ENCODE data around the gene CALCOCO2. TPM values are rescaled to one million over a fixed set of nuclear protein-coding genes. Genes with fewer than 3 reads are reported as not detected.
"Not testable (repeated sequence)": the region's sequence is repeated elsewhere in the genome, so short reads cannot be mapped to it uniquely, and the experiment has no call there.

The CALCOCO2 gene
- polyA plus RNA-seq, 1 donor: 44.5 TPM

DNA sequence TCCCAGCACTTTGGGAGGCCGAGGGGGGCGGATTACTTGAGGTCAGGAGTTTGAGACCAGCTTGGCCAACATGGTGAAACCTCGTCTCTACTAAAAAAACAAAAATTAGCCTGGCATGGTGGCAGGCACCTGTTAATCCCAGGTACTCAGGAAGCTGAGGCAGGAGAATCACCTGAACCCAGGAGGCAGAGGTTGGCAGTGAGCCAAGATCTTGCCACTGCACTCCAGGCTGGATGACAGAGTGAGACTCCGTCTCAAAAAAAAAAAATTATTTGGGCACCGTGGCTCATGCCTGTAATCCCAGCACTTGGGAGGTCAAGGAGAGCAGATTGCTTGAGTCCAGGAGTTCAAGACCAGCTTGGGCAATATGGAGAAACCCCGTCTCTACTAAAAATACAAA lies 9.9 kb upstream of the CALCOCO2 start:
- DNase-seq (ENCODE audit: low read depth): not testable (repeated sequence)

DNA sequence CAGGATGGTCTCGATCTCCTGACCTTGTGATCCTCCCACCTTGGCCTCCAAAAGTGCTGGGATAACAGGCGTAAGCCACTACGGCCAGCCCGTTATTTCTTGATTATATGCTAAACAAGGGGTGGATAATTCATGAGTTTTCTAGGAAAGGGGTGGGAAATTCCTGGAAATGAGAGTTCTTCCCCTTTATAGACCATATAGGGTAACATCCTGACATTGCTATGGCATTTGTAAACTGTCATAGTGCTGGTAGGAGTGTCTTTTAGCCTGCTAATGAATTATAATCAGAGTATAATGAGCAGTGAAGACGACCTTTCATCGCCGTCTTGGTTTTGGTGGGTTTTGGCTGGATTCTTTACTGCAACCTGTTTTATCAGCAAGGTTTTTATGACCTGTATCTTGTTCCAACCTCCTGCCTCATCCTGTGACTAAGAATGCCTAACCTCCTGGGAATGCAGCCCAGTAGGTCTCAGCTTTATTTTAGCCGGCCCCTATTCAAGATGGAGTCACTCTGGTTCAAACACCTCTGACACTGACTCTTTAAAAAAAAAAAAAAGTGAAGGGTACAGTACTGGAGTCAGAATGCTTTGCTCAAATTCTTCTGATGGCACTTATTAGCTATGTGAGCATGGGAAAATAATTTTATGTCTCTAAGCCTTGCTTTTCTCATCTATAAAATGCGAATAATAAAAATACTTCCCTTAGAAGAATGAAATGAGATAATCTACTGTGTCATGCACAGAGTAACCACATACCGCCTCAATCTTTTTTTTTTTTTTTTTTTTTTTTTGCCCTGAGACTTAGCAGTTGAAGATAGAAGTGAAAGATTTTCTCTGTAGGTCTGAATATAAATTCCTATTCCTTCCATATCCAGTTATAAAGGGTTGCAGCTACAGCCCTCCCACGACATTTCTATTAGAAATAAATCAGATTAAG lies 5.1 kb upstream of the CALCOCO2 start:
- no peak for DNase-seq (ENCODE audit: low read depth)

DNA sequence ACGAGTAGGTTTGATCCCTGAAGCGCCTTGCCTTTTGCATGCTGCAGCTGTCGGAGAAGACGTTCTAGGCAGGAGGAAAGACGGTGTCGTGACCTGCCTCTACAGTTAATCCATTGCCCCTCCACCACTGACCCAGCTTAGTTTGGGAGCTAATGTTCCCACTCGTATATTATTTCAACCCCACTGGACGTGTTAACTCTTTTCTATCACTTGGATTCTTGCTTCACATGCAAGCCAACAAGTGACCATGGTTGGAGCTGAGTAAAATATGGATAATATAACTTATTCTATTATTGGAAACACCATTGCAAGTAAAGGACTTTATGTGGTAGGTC lies 681 bp downstream of the CALCOCO2 start:
- DNase-seq (ENCODE audit: low read depth): no peak

DNA sequence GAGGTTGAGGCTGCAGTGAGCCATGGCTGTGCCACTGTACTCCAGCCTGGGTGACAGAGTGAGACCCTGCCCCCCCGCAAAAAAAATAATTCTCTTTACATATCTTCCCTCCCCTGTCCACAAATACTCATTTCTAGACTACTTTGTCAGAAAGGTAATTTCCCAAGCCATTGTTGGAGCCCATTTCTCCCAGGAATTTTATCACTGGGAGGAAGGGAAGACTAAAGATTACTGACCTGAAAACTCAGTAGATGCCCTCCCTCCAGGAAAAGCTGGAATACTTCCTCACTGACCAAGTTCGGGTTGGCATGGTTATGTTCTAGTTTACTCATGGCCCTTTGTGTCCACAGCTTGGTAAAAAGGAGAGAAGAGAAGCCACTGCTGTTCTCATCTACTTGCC lies 4.1 kb downstream of the CALCOCO2 start:
- no peak for DNase-seq (ENCODE audit: low read depth)

DNA sequence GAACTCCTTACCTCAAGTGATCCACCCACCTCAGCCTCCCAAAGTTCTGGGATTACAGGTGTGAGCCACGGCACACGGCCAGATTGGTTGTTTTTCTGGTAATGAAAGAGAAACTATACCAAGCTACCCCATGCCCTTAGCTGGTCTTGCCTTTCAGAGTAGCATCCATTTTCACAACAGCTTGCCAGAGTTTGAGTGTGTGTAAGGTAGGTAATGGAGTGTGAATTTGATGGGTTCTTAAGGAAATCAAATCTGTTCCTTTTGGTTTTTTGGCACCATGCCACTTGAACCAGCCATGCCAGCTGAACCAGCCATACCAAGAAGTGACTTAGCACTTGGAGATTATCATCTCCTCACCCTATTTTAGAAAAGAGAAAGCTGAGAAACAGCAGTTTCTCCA lies 5.1 kb downstream of the CALCOCO2 start:
- no peak for DNase-seq (ENCODE audit: low read depth)

DNA sequence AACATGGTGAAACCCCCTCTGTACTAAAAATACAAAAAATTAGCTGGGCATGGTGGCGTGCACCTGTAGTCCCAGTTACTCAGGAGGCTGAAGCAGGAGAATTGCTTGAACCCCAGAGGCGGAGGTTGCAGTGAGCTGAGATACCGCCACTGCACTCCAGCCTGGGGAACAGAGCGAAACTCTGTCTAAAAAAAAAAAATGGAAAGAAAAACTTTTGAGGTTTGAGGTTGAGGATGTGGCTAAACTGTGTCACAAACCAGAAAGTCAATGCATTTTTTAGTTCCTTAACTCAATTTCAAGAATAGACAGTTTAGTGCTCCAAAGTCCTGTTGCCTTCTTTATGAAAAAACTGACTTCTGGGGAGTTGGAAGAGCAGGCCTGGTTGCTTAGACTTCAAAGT lies 6.6 kb downstream of the CALCOCO2 start:
- not testable (repeated sequence) for DNase-seq (ENCODE audit: low read depth)

DNA sequence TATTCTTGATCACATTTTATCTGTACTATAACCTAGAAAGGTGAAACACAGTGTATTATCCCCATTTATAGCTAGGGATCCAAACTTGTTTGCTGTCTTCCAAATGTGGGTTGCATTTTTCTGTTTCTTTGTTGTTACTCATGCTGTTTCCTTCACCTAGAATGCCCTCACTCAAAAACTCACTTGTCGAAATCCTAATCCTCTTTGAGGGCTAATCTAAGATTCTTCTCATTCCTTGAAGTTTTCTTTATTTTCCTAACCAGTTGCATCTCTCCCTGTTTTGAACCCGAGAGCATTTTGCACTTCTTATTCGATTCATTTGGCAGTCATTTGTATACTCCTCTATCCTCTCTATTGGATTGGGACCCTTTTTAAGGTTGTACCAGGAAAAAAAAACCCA lies 9.6 kb downstream of the CALCOCO2 start:
- DNase-seq (ENCODE audit: low read depth): no peak

DNA sequence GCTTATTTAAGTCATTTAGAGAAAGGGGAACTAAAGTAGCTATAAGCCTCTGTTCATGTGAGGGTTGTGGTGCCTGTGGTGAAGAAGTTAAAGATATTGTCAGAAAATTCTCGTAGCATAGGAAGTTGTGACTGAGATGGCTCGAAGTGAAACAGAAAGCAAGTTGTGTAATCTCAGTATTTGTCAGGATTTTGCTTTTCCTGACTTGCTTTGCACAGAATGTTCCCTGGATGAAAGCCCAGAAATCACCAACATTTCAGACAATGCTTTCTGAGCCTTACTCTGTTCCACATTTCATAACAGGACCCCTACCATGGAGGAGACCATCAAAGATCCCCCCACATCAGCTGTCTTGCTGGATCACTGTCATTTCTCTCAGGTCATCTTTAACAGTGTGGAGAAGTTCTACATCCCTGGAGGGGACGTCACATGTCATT lies 10.6 kb downstream of the CALCOCO2 start:
- DNase-seq (ENCODE audit: low read depth): peak; percentile 71

DNA sequence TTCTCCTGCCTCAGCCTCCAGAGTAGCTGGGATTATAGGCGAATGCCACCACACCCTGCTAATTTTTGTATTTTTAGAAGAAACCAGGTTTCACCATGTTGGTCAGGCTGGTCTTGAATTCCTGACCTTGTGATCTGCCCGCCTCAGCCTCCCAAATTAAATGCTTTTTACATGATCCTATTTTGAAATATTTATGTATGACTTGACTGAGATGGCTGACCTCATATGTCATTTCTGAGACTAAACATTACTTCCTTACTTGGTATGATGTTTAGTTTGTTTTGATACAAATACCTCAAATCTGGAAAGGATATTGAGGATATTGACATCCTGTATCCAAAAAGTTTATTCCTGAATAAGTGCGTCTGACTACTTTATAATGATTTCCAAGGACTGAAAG lies 11.9 kb downstream of the CALCOCO2 start:
- no peak for DNase-seq (ENCODE audit: low read depth)

DNA sequence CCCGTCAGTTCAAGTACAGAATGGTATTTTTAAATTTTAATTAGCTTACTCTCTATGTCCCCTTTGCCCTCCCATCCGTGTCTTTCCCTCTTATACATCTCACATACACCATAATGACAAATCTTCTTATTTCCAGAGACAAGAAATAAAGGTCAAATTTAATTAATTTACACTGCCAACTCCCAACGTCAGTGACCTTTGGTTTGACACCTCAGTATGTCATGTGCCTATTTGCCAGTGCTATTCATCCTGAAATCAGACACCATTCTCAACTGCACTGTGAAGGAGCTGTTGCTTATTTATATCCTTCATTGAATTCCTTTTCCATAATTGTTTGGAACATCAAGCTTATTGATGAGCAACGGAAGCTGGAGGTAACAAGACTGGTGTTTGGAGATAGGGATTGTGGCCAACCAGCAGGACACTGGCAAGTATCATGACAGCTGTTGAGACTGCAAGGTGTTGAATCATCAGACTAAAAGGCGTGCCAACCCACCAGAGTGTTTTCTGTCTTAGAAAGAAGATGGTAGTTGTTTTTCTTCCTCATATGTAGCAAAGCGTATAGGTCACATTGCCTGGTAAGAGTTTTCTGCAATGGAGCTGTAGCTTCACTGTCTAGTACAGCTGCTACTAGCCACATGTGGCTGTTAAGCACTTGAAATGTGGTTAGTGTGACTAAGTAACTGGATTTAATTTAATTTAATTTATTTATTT lies 12.5 kb downstream of the CALCOCO2 start:
- DNase-seq (ENCODE audit: low read depth): no peak

DNA sequence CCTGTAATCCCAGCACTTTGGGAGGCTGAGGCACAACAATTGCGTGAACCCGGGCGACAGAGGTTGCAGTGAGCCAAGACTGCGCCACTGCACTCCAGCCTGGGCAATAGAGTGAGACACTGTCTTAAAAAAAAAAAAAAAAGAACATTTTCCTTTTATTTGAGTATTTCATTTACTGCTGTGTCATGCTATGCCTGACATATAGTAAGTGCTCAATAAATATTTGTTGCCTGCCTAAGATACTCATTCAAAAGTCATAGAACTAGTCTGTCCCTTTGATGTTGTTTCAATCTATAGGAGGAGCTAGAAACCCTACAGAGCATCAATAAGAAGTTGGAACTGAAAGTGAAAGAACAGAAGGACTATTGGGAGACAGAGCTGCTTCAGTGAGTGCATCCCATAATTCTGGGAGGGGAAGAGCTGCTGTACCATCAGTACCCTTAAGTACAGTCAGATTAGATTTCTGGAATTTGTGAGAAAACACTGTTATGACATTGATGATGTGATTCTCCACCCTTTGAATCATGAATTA lies 20.0 kb downstream of the CALCOCO2 start:
- no peak for DNase-seq (ENCODE audit: low read depth)

DNA sequence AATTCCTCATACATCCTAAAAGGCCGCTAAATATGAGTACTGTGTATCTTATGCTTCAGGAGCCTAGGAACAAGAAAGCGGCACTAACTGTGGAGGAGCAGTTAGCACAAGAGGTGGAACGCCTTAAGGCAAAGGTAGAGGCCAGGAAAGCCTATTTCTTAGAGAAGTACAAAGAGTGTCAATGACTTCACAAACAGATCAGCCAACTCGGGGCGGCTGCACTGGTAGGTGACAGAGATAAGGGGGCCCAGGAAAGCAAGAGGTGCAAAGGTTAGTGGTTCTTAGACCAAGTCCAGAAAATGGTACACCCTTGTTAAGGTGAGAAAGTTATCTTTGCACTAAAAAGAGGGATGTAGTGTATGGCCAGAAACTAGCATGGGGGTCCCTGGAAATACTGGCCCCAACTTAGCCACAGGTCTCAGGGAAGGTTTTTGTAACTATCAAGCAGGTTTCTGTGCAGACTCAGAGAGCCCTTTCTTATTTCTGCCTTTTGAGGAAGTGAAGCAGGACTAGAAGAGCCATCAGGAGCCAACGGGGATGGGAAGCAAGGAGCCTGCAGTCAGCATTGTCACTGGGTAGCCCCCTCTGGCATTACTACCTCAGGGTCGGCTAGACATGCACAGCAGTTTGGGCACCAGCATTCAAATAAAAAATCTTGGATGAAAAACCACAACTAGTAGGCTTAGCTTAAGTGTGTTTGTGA lies 24.1 kb downstream of the CALCOCO2 start:
- no peak for DNase-seq (ENCODE audit: low read depth)

DNA sequence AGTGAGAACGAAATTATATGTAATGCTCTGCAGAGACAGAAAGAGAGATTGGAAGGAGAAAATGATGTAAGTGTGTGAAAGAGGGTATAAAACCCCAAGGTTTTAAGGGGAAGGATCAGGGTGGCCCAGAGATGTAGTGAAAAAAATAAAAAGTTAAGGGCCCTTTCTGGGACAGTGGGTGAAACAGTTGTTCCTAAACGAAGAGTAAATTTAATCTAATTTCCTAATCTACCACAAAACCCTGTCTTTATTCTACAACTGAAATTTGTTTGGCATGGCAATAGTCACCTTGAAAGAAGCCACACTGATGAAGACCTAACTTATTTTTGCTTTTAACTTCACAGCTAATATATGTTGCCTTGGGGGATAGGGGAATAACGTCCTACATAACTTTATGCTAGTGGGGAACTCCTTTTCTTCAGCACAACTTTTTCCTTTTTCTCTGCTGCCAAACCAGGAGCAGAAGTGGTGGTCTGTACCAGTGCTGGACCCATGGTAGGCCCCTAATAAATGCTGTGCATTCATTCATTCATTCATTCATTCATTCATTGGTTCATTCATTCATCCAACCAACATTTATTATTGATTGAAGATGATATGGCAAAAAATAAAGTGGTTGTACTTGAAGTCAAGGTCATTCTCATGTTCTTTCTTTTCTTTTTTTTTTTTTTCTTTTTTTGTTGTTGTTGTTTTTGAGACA lies 25.4 kb downstream of the CALCOCO2 start:
- DNase-seq (ENCODE audit: low read depth): no peak

DNA sequence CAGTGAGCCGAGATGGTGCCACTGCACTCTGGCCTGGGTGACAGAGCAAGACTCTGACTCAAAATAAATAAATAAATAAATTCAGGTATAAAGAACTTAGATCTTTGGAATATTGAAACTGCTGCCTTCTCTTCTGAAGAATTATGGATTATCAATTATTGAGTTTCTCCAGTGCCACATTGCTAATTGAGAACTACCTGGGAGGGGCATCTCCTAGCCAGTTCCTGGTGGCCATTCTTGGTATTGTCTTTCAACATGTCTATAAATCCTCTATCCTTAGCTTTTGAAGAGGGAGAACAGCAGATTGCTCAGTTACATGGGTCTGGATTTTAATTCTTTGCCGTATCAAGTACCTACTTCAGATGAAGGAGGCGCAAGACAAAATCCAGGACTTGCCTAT lies 29.2 kb downstream of the CALCOCO2 start:
- DNase-seq (ENCODE audit: low read depth): no peak

DNA sequence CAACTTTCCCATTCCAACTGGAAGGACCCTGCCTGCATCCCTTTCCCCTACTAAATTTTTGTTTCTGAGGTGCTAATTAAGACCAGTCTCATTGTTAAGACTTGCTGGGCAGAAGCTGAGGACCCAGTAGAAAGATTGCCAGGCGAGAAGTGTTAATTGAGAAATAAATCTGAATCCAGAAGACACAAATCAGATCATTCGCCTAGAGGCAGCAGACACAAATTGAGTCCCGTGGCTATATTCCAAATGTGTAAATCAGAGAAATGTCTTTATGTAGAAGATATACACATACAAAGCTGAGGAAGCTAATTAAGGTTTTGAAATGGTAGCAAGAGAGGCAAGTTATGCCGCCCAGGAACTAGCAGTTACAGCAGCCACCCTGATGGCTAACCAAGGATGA lies 29.6 kb downstream of the CALCOCO2 start:
- DNase-seq (ENCODE audit: low read depth): no peak

DNA sequence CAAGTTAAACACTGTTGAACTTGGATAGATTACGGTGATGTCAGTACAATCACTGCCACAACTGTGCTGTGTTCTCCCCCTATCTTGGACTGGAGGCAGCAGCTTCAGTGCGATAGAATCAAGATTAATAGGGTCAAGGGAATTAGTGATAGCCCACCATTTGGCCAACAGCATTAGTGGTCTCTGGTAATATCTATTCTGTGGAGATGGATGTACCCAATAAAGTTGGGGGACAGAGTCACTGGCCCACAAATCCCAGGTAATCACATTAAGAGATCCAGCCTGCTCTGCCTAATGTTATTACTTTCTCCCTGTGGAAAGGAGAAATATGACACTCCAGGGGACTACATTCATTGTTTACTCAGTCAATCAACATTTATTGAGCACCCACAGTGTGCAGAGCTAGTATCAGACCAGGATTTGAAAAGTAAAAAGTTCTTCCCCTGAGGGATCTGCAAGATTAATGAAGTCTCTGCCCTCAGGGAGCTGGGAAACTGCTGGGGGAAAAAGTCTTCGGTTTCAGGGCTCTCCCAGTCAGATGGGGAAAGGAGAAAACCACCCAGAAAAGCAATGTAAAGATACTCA lies 38.2 kb downstream of the CALCOCO2 start:
- no peak for DNase-seq (ENCODE audit: low read depth)

DNA sequence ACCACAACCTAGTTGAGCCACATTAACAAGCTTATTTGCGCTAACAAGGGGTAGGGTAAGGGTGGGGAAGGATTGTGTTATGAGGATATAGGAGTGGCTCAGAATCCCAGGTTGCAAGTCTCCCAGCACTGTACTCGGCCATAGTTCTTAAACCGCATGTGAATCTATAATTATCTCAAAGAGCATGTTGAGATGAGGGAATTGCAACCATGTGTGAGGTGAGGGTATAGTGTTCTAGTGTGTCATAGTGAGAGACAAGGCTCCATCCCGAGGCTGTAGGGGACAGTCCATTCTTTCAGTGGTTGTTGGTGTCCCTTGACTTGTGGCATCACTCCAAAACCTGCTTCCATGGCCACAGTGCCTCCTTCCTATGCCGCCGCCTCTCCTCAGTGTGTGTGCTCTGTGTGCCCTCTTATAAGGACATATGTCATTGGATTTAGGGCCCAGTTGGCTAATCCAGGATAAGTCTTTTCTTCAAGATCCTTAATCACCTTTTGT lies 39.0 kb downstream of the CALCOCO2 start:
- DNase-seq (ENCODE audit: low read depth): no peak

DNA sequence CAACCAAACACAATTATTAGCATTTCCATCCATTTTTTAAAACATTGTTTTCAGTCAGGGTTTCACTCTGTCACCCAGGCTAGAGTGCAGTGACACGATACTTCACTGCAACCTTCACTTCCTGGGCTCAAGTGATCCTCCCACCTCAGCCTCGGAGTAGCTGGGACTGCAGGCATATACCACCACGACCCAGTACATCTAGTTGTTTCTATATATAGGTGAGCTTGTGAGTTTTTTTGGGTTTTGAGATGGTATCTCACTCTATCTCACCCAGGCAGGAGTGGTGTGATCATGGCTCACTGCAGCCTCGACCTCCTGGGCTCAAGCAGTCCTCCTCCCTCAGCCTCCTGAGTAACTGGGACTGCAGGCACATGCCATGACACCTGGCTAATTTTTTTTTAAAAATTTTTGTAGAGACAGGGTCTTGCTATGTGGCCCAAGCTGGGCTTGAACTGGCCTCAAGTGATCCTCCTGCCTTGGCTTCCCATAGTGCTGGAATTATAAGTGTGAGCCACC lies 40.3 kb downstream of the CALCOCO2 start:
- DNase-seq (ENCODE audit: low read depth): no peak

DNA sequence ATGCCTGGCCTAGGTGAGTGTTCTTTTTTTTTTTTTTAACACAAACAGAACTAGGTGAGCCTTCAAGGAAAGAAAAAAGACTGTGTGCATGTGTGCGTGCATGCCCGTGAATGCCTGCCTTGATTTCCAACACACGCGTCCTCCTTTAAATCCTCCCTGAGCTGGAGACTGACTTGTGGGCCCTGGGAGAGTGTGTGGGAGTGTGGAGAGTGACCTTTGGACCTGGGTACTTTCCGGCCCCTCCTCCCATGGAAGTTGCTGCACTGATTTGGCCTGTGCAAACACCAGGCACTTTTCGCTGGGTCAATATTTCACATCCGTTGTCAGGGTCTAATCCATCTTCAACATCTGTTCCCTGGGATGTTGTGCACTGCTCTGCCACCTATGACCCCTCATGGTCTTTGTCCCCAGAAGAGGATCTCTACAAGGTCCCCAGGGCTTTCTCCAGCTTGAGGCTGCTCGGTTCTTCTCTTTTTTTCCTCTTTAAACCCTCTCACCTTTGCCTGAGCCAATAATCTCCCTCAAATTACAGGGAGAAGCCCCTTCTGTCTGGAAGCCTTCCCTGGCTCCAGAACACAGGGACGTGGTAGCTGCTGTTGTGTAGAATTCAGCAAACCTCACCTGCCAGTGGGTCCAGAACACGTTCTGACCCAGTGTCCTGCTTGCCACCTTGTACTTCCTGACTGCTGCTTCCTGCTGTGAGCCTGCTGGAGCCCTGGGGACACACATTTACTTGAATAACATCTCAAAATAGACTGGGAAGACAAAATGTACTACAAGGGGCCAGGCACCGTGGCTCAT lies 40.9 kb downstream of the CALCOCO2 start:
- DNase-seq (ENCODE audit: low read depth): no peak

DNA sequence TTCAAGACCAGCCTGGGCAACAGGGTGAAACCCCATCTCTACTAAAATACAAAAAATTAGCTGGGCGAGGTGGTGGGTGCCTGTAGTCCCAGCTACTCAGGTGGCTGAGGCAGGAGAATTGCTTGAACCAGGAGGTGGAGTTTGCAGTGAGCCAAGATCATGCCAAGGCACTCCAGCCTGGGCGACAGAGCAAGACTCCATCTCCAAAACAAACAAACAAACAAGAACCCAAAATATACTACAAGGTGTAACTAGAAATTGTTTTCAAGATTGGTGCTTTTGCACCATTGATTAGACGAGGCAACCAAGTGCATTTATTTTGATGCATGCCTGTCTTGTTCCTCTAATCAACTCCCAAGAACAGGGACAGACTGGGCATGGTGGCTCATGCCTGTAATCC lies 41.6 kb downstream of the CALCOCO2 start:
- not testable (repeated sequence) for DNase-seq (ENCODE audit: low read depth)

Data from forelimb muscle (tissue), 1 donor.